ENCODE data around the gene PAK3. TPM values are rescaled to one million over a fixed set of nuclear protein-coding genes. Genes with fewer than 3 reads are reported as not detected.

PAK3 gene
- total RNA-seq, result 0.83 TPM

DNA sequence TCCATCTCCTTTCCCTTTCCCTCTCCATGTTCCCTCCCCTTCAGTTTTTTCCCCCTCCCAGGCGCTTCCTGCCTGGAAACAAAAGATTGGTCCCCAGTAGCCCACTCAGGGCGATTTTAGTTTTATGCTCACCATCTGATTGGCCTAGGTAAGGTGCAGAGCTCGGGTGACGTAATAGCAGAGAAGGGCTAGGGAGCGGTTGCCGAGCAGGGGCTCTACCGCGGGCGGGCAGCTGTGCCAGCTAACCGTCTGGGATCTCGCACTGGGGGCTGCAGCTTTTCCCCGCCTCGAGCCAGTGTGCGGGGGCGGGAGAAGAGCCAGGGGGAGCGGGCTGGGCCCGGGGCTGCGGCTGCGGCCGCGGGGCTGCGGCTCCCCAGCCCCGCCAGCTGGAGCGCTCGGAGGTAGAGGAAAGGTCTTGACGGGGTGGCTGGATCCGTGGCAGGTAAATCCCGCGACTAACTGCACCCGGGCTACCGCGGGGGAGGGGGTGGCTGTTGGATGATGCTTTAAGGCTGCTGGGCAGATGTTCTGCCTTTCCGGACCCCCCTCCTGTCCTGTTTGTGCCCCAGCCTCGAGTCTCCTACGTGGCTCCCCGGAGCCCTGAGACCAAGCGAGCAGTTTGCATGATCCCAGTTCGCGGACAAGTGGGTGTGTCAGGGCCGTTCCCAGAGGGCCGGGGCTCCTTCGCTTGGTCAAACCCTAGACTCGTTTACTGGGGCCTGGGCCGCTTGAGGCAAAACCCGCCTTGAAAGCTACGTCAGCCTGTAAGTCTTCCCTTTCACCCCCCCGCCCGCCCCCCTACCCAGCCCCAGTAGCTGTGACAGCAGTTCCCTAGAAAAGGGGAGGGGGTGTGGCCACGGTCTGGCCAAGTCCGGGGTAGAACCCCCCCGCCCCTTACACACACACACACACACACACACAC, at the start of gene PAK3:
Gene PAK3, plus strand, starts transcription at position 218 of the 922 bp plus-strand sequence. CDS start 26,913 bp downstream, outside the sequence.
- ATAC-seq, result peak; percentile 71
- DNase-seq (ENCODE audit: low spot score), result no peak

DNA sequence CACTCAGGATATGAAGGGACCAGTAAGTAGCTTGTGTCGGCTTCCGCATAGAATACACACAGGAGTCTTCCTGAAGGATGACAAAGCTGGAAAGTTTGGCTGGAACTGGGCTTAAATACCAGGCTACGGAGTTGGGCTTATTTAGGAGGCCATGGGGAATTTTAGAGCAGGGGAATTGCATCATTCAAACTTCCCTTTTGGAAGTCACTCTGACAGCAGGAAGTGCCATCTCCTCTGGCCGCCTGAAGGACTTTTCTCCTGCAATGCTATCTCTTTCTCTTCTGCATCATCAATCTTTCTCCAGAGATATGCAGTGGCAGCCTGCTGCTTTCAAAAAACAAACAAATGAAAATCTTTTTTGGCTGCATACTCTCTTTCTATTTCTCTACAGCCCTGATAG, 48.4 kb upstream of the PAK3 start:
- ATAC-seq (no peak), DNase-seq (ENCODE audit: low spot score) (no peak)

DNA sequence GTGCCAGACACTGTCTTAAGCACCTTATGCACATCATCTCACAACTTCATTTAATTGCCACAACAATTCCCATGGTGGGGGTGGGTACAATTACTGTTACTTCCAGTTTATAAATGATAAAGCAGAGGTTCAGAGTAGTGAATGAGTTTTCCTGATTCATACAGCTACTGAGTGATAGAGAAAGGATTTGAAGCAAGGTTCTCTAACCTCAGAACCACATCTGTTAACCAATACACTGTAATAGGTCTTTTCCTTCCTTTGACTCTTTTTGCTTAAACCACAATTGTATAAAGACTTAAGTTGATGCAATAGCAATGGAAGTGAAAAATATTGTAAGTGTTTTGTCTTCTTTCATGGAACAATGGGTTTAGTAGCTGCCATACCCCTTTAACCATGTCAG, 43.5 kb upstream of the PAK3 start:
- ATAC-seq (no peak), DNase-seq (ENCODE audit: low spot score) (no peak)

DNA sequence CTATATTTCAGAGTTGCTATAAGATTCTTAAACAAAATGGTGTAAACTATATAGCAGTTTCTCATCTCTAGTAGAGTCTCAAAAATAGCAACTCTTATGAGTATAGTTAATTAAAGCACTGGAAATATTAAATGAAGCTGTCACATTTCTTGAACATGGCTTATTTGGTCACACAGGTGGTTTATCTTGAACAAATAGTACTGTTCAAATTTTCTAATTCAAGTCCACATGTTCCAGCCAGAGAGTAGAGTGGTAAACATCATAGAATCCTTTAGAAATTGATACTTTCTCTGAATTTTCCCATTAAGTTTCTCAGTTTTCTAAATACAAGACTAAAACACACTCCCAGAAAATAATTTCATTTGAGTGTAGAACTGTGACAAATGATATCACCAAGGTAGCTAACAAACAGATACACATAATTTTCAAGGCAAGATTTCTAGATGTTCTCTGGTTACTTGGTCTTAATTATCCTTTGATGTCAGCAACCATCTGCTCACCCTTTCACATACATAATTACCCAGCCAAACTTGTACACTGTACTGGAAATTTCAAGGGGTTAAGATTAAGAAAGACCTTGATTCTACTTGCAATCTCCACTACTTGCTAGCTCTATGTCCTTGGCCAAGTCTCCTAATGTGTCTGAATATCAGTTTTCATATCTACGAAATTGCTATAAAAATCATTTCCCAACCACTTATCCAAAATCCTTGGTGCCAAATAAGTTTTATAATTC, 24.3 kb upstream of the PAK3 start:
- ATAC-seq, result no peak
- no peak for DNase-seq (ENCODE audit: low spot score)

DNA sequence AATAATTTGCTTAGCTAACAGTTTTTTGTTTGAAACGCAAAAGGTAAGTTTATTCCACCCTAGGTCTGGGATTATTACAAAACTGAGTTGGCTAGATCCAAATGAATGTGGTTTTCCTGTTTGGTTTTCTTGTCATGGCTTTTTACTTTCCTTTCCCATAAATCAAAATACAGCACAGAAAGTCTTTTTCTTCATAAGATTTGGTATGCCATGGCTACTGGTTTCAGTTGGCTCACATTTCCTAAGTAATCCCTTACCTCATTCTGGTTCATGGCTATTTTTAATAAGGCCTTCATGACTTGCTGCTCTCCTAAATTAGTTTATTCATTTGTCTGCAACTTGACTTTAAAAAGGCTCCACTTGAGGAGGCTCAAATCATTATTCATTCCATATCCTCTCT, 12.9 kb upstream of the PAK3 start:
- DNase-seq (ENCODE audit: low spot score) (no peak), ATAC-seq (no peak)

DNA sequence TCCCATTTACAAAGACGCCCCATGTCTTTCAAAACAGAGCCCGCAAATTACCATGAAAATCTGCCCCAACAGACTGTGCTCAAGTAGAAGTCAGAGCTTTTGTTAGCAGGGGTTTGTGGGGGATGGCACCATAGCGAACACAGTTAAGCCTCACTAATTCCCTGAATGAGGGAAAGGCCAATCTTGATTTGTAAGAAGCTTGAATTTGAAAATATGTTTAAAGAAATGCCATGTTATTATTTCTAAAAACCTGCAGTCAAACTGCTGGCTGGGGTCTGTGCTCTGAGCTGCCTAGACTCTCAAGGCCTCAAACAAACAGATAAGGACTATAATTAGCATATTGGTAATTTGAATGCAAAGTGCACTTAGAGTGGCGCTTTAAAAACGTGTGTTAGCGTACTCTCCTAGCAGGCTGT, 9.4 kb upstream of the PAK3 start:
- DNase-seq (ENCODE audit: low spot score) (no peak), ATAC-seq (no peak)

DNA sequence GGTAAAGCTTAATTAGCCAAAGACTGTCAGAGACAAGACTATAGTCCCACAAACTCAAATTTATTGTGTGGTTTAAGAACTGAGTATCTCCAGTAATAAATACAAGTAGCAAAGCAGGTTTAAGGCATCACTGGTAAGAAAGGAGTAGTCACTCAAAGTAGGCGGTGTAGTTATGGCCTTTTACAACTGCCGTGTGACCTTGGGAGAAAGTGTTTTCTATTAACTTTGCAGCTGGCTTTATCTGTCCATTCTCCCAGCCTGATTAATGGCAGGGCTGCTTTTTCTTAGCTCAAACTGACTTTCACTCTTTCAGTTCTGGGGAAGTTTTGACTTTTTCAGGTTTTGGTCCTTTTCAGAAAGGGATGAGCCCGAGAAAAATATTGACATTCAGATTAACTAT, 7.4 kb upstream of the PAK3 start:
- DNase-seq (ENCODE audit: low spot score) (no peak), ATAC-seq (no peak)

DNA sequence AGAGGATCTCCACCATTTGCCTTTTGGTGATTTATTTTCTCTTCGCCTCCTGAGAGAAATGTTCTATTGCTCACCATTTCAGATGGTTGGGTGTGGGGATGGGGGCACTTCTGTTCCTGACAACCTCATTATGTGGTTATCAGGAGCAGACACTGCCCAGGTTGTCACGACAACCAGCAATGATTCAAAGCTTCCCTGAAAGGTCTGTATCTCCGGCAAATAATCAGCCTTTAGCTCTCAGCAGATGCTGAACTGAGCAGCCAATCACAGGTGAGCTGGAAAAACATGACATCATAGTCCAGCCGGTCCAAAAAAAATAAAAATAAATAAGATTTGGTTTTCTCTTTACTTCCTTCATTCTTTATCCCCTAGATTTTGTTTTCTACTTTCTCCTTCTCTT, 5.5 kb upstream of the PAK3 start:
- no peak for ATAC-seq
- DNase-seq (ENCODE audit: low spot score), result no peak

DNA sequence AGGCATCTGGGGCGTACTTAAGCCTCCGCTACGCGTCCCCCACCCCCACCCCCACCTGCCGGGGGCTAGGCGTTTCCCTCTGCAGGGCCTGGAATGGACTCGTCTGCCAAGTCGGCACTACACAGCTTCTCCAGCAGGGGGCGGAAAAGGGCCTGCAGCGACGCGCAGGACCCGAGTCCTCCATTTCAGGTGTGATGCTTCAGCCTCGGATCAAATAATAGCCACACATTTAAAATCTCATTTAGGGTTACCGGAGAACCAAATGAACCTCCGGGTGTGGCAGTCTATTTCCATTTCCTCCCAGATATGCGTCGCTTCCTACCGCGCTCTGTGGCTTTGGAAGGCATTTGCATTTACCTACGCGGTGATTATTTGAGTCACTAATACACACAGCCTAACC, 2.9 kb downstream of the PAK3 start:
- peak; percentile 70 for ATAC-seq
- no peak for DNase-seq (ENCODE audit: low spot score)

DNA sequence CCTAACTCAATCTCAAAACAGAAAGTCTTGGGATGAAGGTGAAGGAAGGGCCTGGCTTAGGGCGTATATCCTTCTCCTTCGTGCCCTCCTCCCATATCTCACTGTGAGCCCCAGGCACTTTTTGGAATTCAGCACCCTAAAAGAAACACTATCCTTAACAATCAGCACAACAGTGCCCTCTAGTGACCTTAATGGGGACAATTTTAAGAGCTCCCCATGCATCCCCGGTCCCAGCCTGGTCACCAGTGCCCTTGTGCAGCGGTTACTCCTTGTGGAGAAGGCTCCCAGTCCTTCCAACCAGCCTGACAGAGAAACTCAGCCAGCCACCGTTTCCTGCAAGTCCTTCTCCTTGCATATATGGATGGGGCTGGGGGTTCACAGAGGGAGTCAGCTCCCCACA, 4.2 kb downstream of the PAK3 start:
- ATAC-seq (peak; percentile 79), DNase-seq (ENCODE audit: low spot score) (no peak)

DNA sequence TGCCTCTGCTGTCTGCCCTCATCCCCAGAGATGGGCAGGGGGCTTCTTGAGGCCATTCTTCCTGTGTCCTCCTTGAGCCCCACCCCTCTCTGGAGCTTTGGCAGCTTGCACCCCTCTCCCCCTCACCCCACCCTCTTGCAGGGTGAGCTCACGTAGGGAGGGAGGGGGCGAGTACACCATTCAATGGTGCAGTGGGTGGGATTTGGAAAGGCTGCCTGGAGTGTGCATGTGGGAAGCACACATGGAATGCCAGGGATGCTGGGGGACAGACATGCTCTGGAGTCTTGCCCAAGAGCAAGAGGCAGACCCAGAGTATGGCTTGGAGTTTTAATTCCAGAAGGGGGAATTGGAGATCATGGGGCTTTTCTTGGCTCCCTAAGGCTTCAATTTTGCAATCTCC, 5.6 kb downstream of the PAK3 start:
- ATAC-seq (no peak), DNase-seq (ENCODE audit: low spot score) (no peak)

DNA sequence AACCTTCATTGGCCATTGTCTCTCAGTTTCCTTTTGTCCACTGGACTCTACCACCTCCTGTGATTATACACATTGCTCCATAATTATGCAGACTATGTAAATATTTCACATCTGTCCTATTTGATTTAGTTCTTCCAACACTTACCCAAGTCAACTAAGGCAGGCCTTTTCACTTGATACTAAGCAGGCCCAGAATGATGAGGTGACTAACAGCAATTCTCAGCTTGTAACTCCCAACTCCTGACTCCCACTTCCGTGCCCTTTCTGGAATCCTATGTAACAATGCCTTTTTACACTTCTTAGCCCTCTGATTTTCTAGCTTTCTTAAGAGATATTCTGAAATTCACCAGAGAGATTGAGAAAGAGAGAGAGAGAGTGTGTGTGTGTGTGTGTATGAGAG, 6.6 kb downstream of the PAK3 start:
- DNase-seq (ENCODE audit: low spot score) (no peak), ATAC-seq (no peak)

DNA sequence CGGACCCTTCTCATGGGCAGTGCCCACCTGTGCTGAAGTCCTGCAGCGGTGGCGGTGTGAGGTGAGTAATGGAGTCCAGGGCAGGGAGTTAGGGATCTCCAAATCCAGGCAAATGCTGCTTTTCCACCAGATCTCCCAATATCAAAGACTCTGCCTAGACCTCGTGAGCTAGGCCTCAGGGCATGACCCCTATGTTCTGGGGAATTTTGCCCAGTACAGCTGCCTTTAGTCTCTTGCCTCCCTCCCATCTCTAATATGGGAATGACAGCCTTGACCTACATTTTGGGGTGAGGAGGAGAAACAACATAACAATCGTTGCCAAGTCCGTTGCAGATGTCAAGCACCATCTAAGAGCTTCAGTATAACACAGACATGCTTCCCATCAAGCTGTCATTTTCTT, 7.3 kb downstream of the PAK3 start:
- ATAC-seq (no peak), DNase-seq (ENCODE audit: low spot score) (no peak)

DNA sequence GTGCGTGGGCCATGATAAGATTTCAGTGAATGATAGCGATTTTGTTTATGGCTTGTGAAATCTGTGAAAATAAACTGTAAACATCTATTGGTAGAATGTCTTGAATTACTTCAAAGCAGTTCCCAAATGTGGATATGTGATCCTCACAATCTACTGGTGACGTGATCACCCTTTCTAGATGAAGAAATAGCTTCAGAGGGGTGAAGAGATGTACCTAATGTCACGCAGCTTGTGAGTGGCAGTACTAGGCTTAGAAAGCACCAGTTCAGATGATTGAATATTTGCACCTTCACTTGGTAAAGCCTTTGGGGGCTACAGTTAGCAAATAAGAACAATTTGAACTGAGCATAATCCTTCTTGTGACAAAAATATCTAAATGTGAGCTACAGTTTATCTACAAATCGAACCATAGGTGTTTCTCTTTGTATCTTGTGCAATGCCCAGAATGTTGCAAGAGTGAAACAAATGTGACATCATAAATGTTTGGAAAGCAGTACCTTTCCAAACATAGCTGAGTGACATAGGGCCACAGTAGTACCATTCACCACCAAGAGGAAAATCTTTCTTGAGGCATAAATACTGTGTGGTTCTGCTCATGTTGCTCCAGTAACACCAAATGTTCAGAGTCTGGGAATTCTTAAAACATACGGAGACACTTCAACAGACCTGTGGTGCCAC, 14.2 kb downstream of the PAK3 start:
- no peak for DNase-seq (ENCODE audit: low spot score)
- peak; percentile 78 for ATAC-seq

DNA sequence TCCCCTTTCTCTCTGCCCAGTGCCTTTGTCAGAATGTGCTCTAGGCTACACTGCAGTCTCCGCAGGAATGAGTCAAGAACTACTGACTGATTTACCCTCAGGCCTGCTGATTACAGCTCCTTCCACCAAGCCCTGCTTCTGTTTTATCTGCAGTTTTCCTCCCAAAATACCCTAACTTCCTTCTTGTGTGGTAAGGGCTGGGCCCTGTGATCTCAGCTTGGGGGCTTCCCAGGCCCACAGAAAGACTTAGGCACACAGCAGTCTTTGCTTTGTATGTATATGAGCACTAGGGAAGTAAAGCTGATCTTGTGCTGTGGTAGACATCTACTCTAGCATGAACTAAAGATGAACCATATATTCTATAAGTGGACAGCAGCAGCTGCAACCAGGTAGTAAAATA, 18.8 kb downstream of the PAK3 start:
- no peak for ATAC-seq
- DNase-seq (ENCODE audit: low spot score), result no peak

DNA sequence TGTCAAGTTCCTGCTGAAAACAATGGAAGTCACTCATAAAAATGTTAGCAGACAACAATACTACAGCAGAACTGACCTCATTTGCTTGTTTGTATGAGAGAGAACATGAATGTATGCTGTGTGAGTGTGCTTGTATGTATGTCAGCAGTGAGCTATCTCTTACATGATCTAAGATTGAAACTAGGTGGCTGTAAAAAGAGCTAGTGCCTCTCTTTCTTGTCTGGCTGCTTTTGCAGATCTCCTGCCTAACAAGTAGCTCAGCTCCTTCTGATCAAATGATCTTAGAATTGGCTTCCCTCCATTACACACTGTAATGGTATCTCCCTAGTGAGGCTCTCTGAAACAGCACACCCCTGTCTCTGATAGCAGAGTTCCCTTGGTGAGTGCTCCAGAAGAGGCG, 20.7 kb downstream of the PAK3 start:
- no peak for ATAC-seq

DNA sequence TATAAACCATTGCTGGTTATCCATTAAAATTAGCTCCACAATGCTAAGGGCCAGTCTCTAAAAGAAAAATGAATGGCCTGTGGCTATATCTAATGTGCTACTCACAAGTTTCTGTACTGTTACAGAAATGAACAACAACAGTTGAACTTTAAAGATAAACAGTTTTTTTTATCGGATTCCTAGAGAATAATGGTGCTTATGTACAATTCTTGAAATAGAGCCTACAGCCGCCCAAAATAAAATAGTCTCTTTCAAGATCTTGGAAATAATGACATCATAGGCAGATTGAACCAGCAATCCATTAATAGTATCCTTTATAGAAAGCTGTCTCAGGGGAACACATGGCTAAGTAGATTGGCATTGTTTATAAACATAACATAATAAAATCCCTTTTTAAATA, 23.4 kb downstream of the PAK3 start:
- DNase-seq (ENCODE audit: low spot score) (no peak), ATAC-seq (no peak)

More for the DNA sequence above, 20.7 kb downstream of the PAK3 start:
- DNase-seq (ENCODE audit: low spot score), result no peak

DNA sequence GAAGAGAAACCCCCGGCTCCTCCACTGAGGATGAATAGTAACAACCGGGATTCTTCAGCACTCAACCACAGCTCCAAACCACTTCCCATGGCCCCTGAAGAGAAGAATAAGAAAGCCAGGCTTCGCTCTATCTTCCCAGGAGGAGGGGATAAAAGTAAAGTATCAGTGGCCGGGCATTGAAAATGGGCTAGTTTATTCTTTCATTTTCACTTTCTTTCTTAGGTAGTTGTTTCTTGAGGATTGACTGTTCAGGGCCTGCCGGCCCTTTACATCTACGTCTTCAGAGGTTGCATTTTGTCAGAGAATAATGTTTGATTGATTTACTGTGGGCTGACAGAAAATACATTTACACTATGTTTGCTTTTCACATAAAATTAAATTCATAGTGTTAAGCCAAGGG, 27.1 kb downstream of the PAK3 start:
- no peak for DNase-seq (ENCODE audit: low spot score)
- ATAC-seq, result no peak

DNA sequence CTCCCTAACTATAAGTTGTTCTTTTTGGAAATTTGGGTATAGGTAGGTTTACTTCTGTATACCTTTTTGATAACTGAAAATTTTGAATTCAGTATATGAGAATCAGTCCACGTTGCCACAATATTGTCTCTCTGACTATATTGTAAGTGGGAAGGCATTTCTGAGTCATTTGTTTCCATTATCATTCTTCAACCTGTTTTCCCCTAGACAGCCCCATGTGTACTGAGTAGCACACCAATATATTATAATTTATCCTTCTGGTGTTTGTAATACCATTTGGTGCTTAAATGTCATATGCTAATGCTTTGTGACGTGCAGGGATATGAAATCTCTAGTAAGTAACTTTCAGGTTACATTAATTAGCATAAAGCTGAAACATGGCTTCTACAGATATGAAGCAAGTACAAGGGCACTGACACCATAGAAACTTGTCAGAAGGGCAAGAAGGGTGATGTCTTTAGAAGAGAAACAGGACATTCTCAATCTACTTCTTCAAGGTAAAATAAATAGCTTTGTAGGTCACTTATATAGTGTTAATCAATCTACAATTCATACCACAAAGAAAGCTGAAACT, 27.7 kb downstream of the PAK3 start:
- ATAC-seq (no peak), DNase-seq (ENCODE audit: low spot score) (no peak)

DNA sequence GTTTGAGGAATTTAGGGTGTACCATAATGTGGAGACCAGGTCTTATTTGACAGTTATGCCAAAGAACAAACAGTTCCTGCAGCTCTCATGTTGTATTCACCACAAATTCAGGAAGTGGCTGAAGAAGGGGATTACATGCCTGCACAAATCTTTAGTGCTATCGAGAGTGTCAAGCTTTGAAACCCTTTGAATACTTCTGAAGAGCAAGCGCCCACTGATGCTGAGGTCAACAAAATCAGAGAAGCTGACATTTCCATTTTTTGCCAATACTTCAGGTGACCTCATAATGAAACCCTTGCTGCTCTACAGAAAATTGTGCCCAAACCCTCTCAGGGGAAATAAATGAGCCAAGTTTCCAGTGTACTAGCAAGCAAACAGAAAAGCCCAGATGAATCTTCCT, 28.4 kb downstream of the PAK3 start:
- ATAC-seq (no peak), DNase-seq (ENCODE audit: low spot score) (no peak)

DNA sequence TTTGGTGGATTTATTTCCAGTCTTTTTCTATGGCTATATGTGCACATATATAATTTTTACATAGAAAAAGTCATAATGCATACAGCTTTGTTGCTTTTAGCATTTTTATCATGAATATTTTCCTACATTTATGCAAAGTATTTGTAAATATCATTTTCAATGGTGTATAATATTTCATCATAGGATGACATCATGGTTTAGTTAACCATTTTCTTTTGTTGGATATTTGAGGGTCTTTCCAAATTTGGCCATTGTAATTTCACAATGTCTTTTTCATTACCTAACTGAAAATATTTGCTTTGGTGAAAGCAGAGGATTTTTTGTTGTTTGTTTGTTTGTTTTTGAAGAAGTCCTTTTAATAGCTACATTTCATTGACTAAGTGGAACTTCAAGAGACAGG, 31.0 kb downstream of the PAK3 start:
- DNase-seq (ENCODE audit: low spot score) (no peak), ATAC-seq (no peak)

All from left lobe of liver (tissue), 2 donors.